Cardiac muscle cell (in vitro differentiated cells and primary cell): Measurements from ENCODE around the gene ANO5. TPM values are rescaled to one million over a fixed set of nuclear protein-coding genes. Genes with fewer than 3 reads are reported as not detected.

ENCODE experiments used
- DNase-seq, 2 donors: peaks; one replicate each; pipeline versions ENCODE4 v3.0.0 to v3.0.0-alpha.2; 2010 to 2017; ENCODE audit warnings: low read depth in 1 of 2, low spot score in 1 of 2
- H3K27ac ChIP-seq: fragments of 200-600 bp; sonication (generic); 2 replicates; pipeline ENCODE4 v1.5.1; 2016
- H3K27me3 ChIP-seq: fragments of 200-600 bp; sonication (generic); 2 replicates; pipeline ENCODE4 v1.6.0; 2016; ENCODE audit warnings: control low read depth
- H3K36me3 ChIP-seq: fragments of 200-600 bp; sonication (generic); 2 replicates; pipeline ENCODE4 v1.5.1; 2016; ENCODE audit warnings: control low read depth
- H3K4me1 ChIP-seq: fragments of 200-600 bp; sonication (generic); 2 replicates; pipeline ENCODE4 v1.8.1; 2017; ENCODE audit warnings: low read depth, mild to moderate bottlenecking, mixed run types
- H3K4me3 ChIP-seq: fragments of 200-600 bp; sonication (generic); 2 replicates; pipeline ENCODE4 v1.5.1; 2016; ENCODE audit warnings: mild to moderate bottlenecking
- H3K9me3 ChIP-seq: fragments of 200-600 bp; sonication (generic); 2 replicates; pipeline ENCODE4 v1.5.1; 2017; ENCODE audit warnings: low read depth, mild to moderate bottlenecking, control low read depth
- polyA plus RNA-seq: library from polyadenylated mRNA; unstranded; fragments of >200 nt; fragmentation: Nextera tagmentation; extraction: Ambion mirVana; gene quantifications from 2 replicates; pipeline ENCODE4 v1.2.1, GENCODE V29; 2016
- total RNA-seq: library from RNA; depleted of rRNA; stranded (reverse); fragments of >200 nt; gene quantifications from 2 replicates; pipeline ENCODE4 v1.2.3, GENCODE V29; 2016
- TF ChIP-seq, protein P1 (sequence below): IDR thresholded peaks from 2 replicates; pipeline ENCODE4 v1.5.1; 2012; ENCODE audit warnings: low read depth, mild to moderate bottlenecking, low read length

The ANO5 gene
- total and polyA plus RNA-seq, 2 experiments from 2014 or later, result 5.3 to 10.9 TPM

DNA sequence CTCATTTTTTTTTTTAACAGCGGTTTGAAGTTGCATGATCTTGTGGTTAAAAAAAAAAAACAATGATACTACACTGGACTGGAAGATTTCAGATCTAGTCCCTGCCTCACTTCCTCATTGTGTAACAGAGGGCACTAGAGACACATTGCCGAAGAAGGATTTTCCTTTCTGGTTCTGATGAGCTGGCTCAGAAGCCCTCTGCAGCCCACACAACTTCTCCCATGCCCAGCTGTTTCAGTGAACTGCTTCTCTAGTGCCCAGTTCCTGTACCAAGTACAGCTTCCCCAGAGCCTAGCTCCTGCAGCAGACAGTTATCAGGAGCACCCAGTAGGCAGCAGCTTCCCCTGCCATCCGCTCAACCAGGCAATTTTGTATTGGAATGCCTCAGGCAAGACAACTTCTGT, 29.5 kb upstream of the ANO5 start:
- Histone ChIP-seq H3K4me1 (no peaks in the 10 kb centered on the region), H3K9me3 (no peaks in the 10 kb centered on the region), H3K4me3 (no peak overlapping the region), H3K27me3 (no peaks in the 10 kb centered on the region), H3K27ac (no peak overlapping the region), H3K36me3 (no peaks in the 10 kb centered on the region)
- peak in 1 of 2 donors; percentile 8 for DNase-seq
- TF ChIP-seq, protein P1, sequence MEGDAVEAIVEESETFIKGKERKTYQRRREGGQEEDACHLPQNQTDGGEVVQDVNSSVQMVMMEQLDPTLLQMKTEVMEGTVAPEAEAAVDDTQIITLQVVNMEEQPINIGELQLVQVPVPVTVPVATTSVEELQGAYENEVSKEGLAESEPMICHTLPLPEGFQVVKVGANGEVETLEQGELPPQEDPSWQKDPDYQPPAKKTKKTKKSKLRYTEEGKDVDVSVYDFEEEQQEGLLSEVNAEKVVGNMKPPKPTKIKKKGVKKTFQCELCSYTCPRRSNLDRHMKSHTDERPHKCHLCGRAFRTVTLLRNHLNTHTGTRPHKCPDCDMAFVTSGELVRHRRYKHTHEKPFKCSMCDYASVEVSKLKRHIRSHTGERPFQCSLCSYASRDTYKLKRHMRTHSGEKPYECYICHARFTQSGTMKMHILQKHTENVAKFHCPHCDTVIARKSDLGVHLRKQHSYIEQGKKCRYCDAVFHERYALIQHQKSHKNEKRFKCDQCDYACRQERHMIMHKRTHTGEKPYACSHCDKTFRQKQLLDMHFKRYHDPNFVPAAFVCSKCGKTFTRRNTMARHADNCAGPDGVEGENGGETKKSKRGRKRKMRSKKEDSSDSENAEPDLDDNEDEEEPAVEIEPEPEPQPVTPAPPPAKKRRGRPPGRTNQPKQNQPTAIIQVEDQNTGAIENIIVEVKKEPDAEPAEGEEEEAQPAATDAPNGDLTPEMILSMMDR, result no peak

DNA sequence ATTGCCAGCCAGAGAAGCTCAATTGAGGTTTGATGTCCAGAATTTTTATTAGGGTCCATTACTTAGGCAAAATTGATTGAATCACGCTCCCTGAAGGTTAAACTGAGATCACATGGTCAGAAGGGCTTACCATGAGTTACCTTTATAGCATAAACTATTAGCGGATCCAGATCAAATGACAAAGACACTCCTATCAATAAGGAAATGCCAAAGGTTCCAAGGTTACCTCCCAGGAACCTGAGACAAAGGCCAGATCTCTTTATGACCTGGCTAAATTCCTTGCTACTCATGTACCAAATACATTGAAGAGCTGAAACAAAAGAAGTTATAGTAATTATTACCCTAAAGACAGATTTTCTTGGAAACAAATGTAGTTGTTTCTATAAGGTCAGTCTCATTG, 27.8 kb upstream of the ANO5 start:
- TF ChIP-seq, protein P1, result no peak

DNA sequence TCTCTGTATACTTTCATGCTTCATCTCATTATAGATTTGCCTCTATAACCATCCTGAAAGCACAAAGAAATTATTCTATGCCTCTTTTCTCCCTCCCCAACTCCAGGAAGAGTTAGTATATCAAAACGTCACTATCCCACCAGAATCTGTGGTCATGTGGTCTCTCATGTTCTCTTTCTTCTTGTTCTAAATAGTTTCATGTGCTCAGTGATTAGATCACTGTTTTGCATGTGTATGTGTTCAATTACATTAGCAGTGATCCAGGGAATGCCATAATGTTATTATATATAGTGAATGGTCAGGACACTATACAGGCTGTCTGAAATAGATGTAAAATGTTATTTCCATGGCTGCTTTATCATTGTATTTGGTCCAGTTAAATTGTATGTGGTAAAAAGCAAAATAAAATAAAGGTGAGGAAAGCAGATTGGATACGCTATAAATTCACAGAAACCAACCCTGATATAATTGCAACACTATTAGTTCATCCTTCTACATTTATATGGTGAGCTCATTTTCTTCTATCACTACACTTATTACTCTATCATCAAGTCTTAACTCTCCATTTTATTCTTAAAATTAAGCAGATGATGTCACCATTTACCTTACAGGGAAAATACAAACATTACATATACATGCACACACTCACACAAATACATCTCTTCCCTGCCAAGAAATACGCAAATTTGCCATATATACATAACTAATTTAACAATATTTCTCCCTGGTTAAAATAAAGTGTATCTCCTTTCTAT, 26.9 kb upstream of the ANO5 start:
- Histone ChIP-seq H3K27me3 (no peaks in the 10 kb centered on the region), H3K27ac (no peak overlapping the region), H3K36me3 (no peaks in the 10 kb centered on the region), H3K4me3 (no peak overlapping the region), H3K9me3 (no peaks in the 10 kb centered on the region), H3K4me1 (no peaks in the 10 kb centered on the region)
- TF ChIP-seq, protein P1, result no peak
- no peak for DNase-seq

More for the DNA sequence above, 27.8 kb upstream of the ANO5 start:
- H3K9me3 ChIP-seq, result no peaks in the 10 kb centered on the region
- no peak overlapping the region for H3K4me3 ChIP-seq
- no peak overlapping the region for H3K27ac ChIP-seq
- no peaks in the 10 kb centered on the region for H3K27me3 ChIP-seq
- H3K36me3 ChIP-seq, result no peaks in the 10 kb centered on the region
- no peaks in the 10 kb centered on the region for H3K4me1 ChIP-seq
- DNase-seq, result no peak

DNA sequence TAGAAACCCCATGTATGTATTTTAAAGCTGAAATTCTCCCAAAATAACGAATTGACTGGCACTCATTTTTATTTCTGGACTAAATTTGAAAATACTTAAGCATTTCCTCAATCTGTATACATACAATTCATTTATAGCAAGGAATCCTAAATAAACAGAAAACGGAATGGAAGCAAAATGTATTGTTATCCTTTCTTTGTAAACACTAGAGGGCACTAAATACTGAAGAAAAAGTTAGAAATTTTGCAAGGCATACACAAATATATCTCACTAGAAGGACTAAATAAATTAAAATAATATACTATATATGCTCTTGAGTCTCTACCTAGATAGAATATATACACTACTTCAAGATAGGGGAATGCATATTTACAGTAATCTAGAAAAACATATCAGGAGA, 23.1 kb upstream of the ANO5 start:
- Histone ChIP-seq H3K4me3 (no peak overlapping the region), H3K27me3 (no peaks in the 10 kb centered on the region), H3K27ac (no peak overlapping the region), H3K36me3 (no peaks in the 10 kb centered on the region), H3K4me1 (no peaks in the 10 kb centered on the region), H3K9me3 (no peaks in the 10 kb centered on the region)
- TF ChIP-seq, protein P1, result peak; percentile 23
- DNase-seq, result no peak

DNA sequence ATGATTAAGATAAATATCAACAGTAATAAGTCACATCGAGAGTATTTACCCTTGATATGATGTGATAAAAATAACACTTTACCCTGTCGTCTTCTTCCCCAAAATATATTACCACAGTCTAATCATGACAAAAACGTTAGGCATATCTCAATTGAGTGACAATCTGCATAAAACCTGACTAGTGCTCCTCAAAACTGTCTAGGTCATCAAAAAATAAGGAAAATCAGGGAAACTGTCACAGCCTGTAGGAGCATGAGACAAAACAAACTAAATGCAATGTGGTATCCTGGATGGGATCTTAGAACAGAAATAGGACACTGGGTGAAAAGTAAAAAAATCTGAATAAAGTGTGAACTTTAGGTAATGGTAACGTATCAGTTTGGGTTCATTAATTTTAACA, 19.4 kb upstream of the ANO5 start:
- DNase-seq, result no peak
- no peaks in the 10 kb centered on the region for H3K4me1 ChIP-seq
- H3K27ac ChIP-seq, result no peak overlapping the region
- H3K36me3 ChIP-seq, result no peaks in the 10 kb centered on the region
- H3K4me3 ChIP-seq, result no peak overlapping the region
- no peaks in the 10 kb centered on the region for H3K9me3 ChIP-seq
- no peaks in the 10 kb centered on the region for H3K27me3 ChIP-seq
- TF ChIP-seq, protein P1, result no peak
